Esophagus muscularis mucosa (tissue), 4 donors: ENCODE measurements around the gene GNAI1.

ENCODE experiments used
- EP300 ChIP-seq: sonication (generic); formaldehyde crosslinking; IDR thresholded peaks from one replicate; pipeline ENCODE4 v1.6.1; 2017; ENCODE audit warnings: antibody characterized with exemption
- POLR2A ChIP-seq: fragments of 450-650 bp; IDR thresholded peaks from one replicate; pipeline ENCODE4 v1.6.1; 2017; ENCODE audit warnings: antibody characterized with exemption, moderate library complexity, mild to moderate bottlenecking, low read depth
- POLR2AphosphoS5 ChIP-seq, 2 donors: sonication (generic); formaldehyde crosslinking; IDR thresholded peaks; one replicate each; pipeline ENCODE4 v1.6.1; 2017; ENCODE audit warnings: antibody characterized with exemption in 2 of 2
- TF ChIP-seq, protein P1 (sequence below), 3 experiments: fragments of 200-600 bp in 2 of 3; fragments of 450-650 bp in 1 of 3; sonication (generic) in 2 of 3; IDR thresholded peaks; one replicate each; pipeline ENCODE4 v1.5.1; 2017 to 2019; ENCODE audit warnings: antibody characterized with exemption in 3 of 3, mild to moderate bottlenecking in 2 of 3, moderate library complexity in 1 of 3

GRCh38 chr7:80155374-80155773, 20.7 kb downstream of the GNAI1 start:
- TF ChIP-seq, protein P1, sequence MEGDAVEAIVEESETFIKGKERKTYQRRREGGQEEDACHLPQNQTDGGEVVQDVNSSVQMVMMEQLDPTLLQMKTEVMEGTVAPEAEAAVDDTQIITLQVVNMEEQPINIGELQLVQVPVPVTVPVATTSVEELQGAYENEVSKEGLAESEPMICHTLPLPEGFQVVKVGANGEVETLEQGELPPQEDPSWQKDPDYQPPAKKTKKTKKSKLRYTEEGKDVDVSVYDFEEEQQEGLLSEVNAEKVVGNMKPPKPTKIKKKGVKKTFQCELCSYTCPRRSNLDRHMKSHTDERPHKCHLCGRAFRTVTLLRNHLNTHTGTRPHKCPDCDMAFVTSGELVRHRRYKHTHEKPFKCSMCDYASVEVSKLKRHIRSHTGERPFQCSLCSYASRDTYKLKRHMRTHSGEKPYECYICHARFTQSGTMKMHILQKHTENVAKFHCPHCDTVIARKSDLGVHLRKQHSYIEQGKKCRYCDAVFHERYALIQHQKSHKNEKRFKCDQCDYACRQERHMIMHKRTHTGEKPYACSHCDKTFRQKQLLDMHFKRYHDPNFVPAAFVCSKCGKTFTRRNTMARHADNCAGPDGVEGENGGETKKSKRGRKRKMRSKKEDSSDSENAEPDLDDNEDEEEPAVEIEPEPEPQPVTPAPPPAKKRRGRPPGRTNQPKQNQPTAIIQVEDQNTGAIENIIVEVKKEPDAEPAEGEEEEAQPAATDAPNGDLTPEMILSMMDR (IDR thresholded peaks at IDR 0.05) = no peak
- TF ChIP-seq POLR2A = no peak
- TF ChIP-seq EP300 = no peak
- no peak for TF ChIP-seq POLR2AphosphoS5 (IDR thresholded peaks at IDR 0.05)
